ENCODE data around the gene B4GALNT1. TPM values are rescaled to one million over a fixed set of nuclear protein-coding genes. Genes with fewer than 3 reads are reported as not detected.

Gene B4GALNT1
- total RNA-seq, 1 donor from 2014 or later, result 2.2 TPM

- no peaks in the 10 kb centered on the region for H3K27me3 ChIP-seq (ENCODE audit: control insufficient read depth, insufficient read depth, low read length)
- TF ChIP-seq CTCF (IDR thresholded peaks at IDR 0.05; ENCODE audit: insufficient read depth, low read length, poor library complexity, severe bottlenecking), result no peak
- no peak overlapping the region for H3K4me3 ChIP-seq (ENCODE audit: low read depth, low read length)
- DNase-seq (ENCODE audit: low read depth), result no peak
- no peaks in the 10 kb centered on the region for H3K36me3 ChIP-seq (ENCODE audit: control insufficient read depth, insufficient read depth, low read length)
Observed at GRCh38 chr12:57603324-57603723, 29.7 kb downstream of the B4GALNT1 start.

GRCh38 chr12:57602544-57602943, 30.5 kb downstream of the B4GALNT1 start:
- no peaks in the 10 kb centered on the region for H3K27me3 ChIP-seq (ENCODE audit: control insufficient read depth, insufficient read depth, low read length)
- no peaks in the 10 kb centered on the region for H3K36me3 ChIP-seq (ENCODE audit: control insufficient read depth, insufficient read depth, low read length)
- DNase-seq (ENCODE audit: low read depth), result no peak
- H3K4me3 ChIP-seq (ENCODE audit: low read depth, low read length), result no peak overlapping the region
- TF ChIP-seq CTCF (IDR thresholded peaks at IDR 0.05; ENCODE audit: insufficient read depth, low read length, poor library complexity, severe bottlenecking), result no peak

GRCh38 chr12:57600395-57600794, 32.6 kb downstream of the B4GALNT1 start:
- peaks cover 2% of the 10 kb centered on the region for H3K36me3 ChIP-seq (ENCODE audit: control insufficient read depth, insufficient read depth, low read length)
- no peak for TF ChIP-seq CTCF (IDR thresholded peaks at IDR 0.05; ENCODE audit: insufficient read depth, low read length, poor library complexity, severe bottlenecking)

GRCh38 chr12:57593187-57593586, 39.8 kb downstream of the B4GALNT1 start:
- Histone ChIP-seq H3K4me3 (ENCODE audit: low read depth, low read length) (no peak overlapping the region), H3K27me3 (ENCODE audit: control insufficient read depth, insufficient read depth, low read length) (no peaks in the 10 kb centered on the region), H3K36me3 (ENCODE audit: control insufficient read depth, insufficient read depth, low read length) (peaks cover 2% of the 10 kb centered on the region)
- no peak for DNase-seq (ENCODE audit: low read depth)
- no peak for TF ChIP-seq CTCF (IDR thresholded peaks at IDR 0.05; ENCODE audit: insufficient read depth, low read length, poor library complexity, severe bottlenecking)

More at GRCh38 chr12:57600395-57600794, 32.6 kb downstream of the B4GALNT1 start:
- Histone ChIP-seq H3K4me3 (ENCODE audit: low read depth, low read length) (no peak overlapping the region), H3K27me3 (ENCODE audit: control insufficient read depth, insufficient read depth, low read length) (no peaks in the 10 kb centered on the region)
- no peak for DNase-seq (ENCODE audit: low read depth)

GRCh38 chr12:57592551-57593165, 40.3 kb downstream of the B4GALNT1 start:
- H3K27me3 ChIP-seq (ENCODE audit: control insufficient read depth, insufficient read depth, low read length), result no peaks in the 10 kb centered on the region
- no peak overlapping the region for H3K4me3 ChIP-seq (ENCODE audit: low read depth, low read length)
- peaks cover 2% of the 10 kb centered on the region for H3K36me3 ChIP-seq (ENCODE audit: control insufficient read depth, insufficient read depth, low read length)
- TF ChIP-seq CTCF (IDR thresholded peaks at IDR 0.05; ENCODE audit: insufficient read depth, low read length, poor library complexity, severe bottlenecking), result no peak
- no peak for DNase-seq (ENCODE audit: low read depth)

GRCh38 chr12:57591782-57592325, 41.1 kb downstream of the B4GALNT1 start:
- no peak for DNase-seq (ENCODE audit: low read depth)
- no peaks in the 10 kb centered on the region for H3K27me3 ChIP-seq (ENCODE audit: control insufficient read depth, insufficient read depth, low read length)
- H3K36me3 ChIP-seq (ENCODE audit: control insufficient read depth, insufficient read depth, low read length), result peaks cover 1% of the 10 kb centered on the region
- TF ChIP-seq CTCF (IDR thresholded peaks at IDR 0.05; ENCODE audit: insufficient read depth, low read length, poor library complexity, severe bottlenecking), result no peak
- H3K4me3 ChIP-seq (ENCODE audit: low read depth, low read length), result peak overlapping the region; percentile 96
